Natural killer cell treated with Interleukin-12 subunit alpha and Interleukin-12 subunit beta and Interleukin-15 and Interleukin-18, amount 100 ng/mL, for 72 hours (primary cell): ENCODE data around the gene GRM7. TPM values are rescaled to one million over a fixed set of nuclear protein-coding genes. Genes with fewer than 3 reads are reported as not detected.

Experiments
- ATAC-seq, 2 donors: fragments of 150-1000 bp; cut with Tn5 transposase in 1 of 2; sonication (Bioruptor Pico), chemical (Tn5 transposase) in 1 of 2; 2 replicates each; pipeline ENCODE4 v1.10.0; 2021
- DNase-seq: peaks from one replicate; pipeline ENCODE4 v3.0.0; 2022; ENCODE audit warnings: low spot score
- H3K27ac Mint-ChIP-seq, 2 donors: 1 replicate in 1 of 2; 2 replicates in 1 of 2; pipeline ENCODE4 v1.8.0; 2022; ENCODE audit warnings: mixed read lengths in 2 of 2, mild to moderate bottlenecking in 1 of 2, moderate library complexity in 1 of 2
- H3K27me3 Mint-ChIP-seq, 2 donors: 1 replicate in 1 of 2; 2 replicates in 1 of 2; pipeline ENCODE4 v1.8.0; 2022; ENCODE audit warnings: mixed read lengths in 2 of 2
- H3K36me3 Mint-ChIP-seq: one replicate; pipeline ENCODE4 v1.8.0; 2022; ENCODE audit warnings: mixed read lengths
- H3K4me1 Mint-ChIP-seq, 2 donors: 1 replicate in 1 of 2; 2 replicates in 1 of 2; pipeline ENCODE4 v1.8.0; 2022; ENCODE audit warnings: low read depth in 2 of 2, mixed read lengths in 2 of 2, mild to moderate bottlenecking in 1 of 2
- H3K4me3 Mint-ChIP-seq: one replicate; pipeline ENCODE4 v1.8.0; 2022; ENCODE audit warnings: mixed read lengths
- H3K9me3 Mint-ChIP-seq: 2 replicates; pipeline ENCODE4 v1.8.0; 2022; ENCODE audit warnings: mixed read lengths
- total RNA-seq, 2 donors: library from RNA; stranded (reverse); gene quantifications; one replicate each; pipeline ENCODE4 v1.2.3, GENCODE V29; 2022

GRM7 gene
- total RNA-seq, 2 donors from 2014 or later: not detected

DNA sequence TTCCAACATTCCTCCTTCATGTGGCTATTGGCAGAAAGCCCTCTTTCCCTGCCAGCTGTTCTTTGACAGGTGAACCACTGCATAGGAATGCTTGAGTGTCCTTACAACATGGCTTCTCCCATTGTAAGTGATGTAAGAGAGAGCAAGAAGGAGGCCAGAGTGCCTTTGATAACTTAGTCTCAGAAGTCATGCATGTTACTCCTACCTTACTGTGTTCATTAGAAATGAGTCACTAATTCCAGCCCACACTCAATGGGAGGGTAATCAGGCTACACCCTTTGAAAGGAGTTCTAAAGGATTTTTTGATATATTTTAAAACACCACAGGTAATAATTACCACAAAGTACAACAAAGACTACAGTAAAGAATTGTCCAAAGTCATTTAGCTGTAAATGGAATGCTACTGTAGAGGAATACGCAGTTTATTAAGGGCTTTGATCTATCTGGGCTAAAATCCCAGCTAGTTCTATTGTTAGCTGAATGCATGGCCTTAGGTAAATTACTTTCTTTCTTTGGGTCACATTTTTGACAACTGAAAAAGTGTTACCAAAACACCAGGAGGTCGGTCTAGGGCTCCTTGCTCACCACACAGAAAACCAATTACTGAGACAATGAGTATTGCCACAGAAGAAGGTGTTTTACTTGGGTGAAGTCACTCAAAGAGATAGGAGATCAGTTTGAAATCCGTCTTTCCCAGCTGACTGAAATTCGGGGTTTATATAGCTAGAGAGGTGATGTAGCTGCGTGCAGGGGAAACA, 154.9 kb downstream of the GRM7 start:
- Mint-ChIP-seq H3K4me1 (no peaks in the 10 kb centered on the region), H3K9me3 (peaks cover 6% of the 10 kb centered on the region), H3K36me3 (no peaks in the 10 kb centered on the region), H3K27me3 (no peaks in the 10 kb centered on the region), H3K4me3 (no peak overlapping the region), H3K27ac (no peak overlapping the region)
- DNase-seq (no peak), ATAC-seq (no peak)

DNA sequence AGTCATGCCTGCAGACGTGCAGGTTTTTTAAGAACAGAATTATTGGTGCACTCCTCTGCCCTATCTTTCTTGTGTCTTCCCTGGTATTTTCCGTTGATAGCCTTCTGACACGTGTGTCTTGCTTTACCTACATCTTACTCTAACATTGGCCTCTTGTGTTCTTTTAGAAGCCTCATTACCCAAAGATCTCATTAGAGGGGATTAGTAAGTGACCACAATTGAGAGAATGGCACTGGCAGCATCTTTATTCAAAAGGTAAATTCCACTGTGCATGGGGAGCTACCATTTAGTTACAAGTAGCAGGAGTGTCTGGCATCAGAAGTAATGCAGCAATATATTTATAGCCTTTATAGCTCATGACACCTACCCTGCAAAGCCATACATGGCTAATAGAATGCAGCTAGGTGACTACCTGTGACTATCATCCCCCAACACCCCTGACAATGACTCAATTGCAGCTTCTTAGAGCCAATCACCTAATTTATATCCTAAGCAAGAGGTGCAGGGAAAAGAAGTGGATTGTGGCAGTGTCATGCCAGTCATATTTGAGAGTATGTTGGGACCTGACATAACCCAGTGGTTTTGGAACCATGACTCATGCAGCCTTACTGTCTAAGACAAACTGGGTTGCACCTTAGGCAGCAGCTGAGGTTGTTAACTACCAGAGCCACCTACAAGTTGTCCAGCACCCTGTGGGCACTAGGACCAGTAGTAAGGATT, 164.8 kb downstream of the GRM7 start:
- no peak for ATAC-seq
- no peak overlapping the region for H3K4me3 Mint-ChIP-seq
- no peak for DNase-seq
- H3K27me3 Mint-ChIP-seq: no peaks in the 10 kb centered on the region
- H3K4me1 Mint-ChIP-seq: no peaks in the 10 kb centered on the region
- no peak overlapping the region for H3K27ac Mint-ChIP-seq
- peaks cover 7% of the 10 kb centered on the region for H3K9me3 Mint-ChIP-seq
- H3K36me3 Mint-ChIP-seq: no peaks in the 10 kb centered on the region

DNA sequence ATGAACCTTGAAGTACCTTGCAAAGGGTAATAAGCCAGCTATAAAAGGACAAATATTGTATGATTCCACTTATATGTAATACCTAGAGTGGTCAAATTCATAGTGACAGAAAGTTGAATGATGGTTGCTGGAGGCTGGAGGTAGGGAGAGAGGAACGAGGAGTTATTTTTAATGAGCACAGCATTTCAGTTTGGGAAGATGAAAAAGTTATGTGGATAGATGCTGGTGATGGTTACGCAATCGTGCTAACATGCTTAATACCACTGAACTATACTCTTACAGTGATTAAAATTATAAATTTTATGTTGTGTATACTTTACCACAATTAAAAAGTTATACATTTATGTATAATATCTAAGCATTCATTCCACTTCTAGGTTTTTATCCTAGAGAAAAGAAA, 168.6 kb downstream of the GRM7 start:
- no peak overlapping the region for H3K4me3 Mint-ChIP-seq
- H3K4me1 Mint-ChIP-seq: no peaks in the 10 kb centered on the region
- no peak for DNase-seq
- no peaks in the 10 kb centered on the region for H3K27me3 Mint-ChIP-seq
- peaks cover 7% of the 10 kb centered on the region for H3K9me3 Mint-ChIP-seq
- no peaks in the 10 kb centered on the region for H3K36me3 Mint-ChIP-seq
- ATAC-seq: no peak
- no peak overlapping the region for H3K27ac Mint-ChIP-seq

DNA sequence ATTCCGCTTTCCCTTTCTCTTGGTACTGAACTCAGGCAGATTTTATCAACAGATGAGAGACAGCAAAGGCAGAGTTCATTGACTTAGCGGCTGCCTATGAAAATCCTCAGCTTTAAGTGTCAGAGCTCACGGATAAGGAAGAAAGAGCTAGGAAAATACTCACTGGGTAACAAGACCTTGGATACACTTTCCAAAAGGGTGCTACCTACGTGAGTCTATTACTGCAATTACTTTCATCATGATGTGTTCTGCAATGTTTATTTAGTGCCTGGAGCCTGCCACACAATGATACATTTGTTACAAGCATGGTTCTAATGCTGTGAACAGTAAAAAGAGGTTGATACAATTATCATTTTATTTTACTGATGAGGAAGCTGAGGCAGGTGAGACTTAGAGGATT, 177.5 kb downstream of the GRM7 start:
- Mint-ChIP-seq H3K27ac (no peak overlapping the region), H3K4me3 (no peak overlapping the region), H3K4me1 (no peaks in the 10 kb centered on the region), H3K36me3 (no peaks in the 10 kb centered on the region), H3K9me3 (no peaks in the 10 kb centered on the region), H3K27me3 (no peaks in the 10 kb centered on the region)
- DNase-seq: no peak
- ATAC-seq: no peak

DNA sequence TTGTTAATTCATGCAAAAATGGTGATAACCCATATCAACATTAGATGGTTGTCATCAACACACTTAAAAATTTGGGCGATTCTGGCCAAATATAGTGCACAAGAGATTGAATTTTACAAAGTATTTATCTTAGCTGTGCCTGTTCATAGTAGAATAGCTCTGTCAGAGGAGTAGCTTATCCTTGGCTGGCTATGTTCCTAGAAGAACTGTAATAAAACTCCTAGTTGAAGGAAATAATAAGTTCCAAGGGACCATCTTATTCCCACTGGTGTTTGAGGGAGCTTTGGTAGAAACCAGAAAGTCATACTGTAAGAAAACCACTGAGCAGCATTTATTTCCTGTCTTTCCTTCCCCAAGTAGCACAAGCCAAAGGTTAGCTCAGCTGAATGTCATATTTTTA, 201.8 kb downstream of the GRM7 start:
- peaks cover 7% of the 10 kb centered on the region for H3K36me3 Mint-ChIP-seq
- H3K4me1 Mint-ChIP-seq: no peaks in the 10 kb centered on the region
- no peak overlapping the region for H3K4me3 Mint-ChIP-seq
- peaks cover 20% of the 10 kb centered on the region for H3K9me3 Mint-ChIP-seq
- no peak overlapping the region for H3K27ac Mint-ChIP-seq
- no peak for DNase-seq
- no peaks in the 10 kb centered on the region for H3K27me3 Mint-ChIP-seq
- no peak for ATAC-seq

DNA sequence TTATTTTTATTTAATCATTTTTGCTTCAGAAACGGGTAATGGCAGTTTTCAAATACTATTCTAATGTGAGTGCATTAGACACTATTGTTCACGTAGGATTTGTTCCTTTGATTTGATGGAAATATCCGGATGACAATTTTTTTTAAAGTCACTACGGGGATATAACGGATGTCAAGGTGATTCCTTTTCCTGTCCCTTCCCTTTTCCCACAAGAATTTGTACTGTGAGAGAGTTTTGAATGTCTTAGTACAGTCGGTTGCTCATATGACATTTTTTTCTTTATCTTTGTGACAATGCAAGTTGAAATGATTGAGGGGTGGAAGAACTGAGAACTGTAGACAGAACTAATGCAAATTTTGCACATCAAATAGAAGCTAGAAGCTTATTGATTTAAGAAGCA, 209.5 kb downstream of the GRM7 start:
- ATAC-seq (no peak), DNase-seq (no peak)
- Mint-ChIP-seq H3K9me3 (peaks cover 7% of the 10 kb centered on the region), H3K4me1 (no peaks in the 10 kb centered on the region), H3K36me3 (peaks cover 7% of the 10 kb centered on the region), H3K27me3 (peaks cover 0 to 2% of the 10 kb centered on the region in 2 donors), H3K27ac (no peak overlapping the region), H3K4me3 (no peak overlapping the region)

DNA sequence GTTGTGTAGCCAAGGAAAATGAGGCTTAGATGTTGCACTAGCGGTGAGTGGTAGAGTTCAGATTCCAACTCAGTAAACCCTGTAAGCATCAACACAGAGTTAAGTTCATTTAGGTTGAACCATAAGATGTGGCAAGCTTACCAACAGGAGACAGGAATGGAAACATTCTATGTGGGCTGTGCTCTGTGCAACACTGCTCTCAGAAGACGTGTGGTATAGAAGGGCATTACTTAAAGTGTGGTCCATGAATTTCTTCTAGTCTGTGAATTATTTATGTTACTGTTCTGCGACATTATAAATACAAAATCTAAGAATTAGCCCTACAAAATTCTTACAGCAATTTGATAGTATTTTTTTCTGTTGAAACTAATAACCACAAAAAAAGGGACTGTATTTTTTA, 213.3 kb downstream of the GRM7 start:
- Mint-ChIP-seq H3K27me3 (peaks cover 0 to 2% of the 10 kb centered on the region in 2 donors), H3K4me3 (no peak overlapping the region), H3K9me3 (peaks cover 7% of the 10 kb centered on the region)

DNA sequence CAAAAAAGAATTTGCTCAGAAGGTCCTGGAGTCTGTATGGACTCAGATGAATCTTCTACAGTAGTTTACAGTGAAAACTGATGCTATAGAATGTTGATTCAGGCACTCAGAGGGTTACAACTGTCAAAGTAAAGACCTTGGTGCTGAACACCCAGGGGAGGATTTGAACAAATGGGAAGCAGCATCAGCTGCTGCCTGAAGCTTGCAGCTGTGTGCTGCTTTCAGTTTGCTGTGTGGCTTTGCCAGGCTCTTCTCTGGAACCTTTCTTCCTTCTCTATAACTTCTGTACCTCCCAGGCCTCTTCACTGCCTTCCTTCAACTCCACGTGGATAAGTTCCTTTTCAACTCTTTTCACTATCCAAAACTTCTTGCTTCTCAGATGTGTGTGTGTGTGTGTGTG, 214.2 kb downstream of the GRM7 start:
- ATAC-seq (no peak), DNase-seq (no peak)
- Mint-ChIP-seq H3K4me1 (no peaks in the 10 kb centered on the region), H3K27me3 (peaks cover 0 to 2% of the 10 kb centered on the region in 2 donors), H3K27ac (no peak overlapping the region), H3K9me3 (peaks cover 4% of the 10 kb centered on the region), H3K36me3 (no peaks in the 10 kb centered on the region), H3K4me3 (no peak overlapping the region)

More for the DNA sequence above, 213.3 kb downstream of the GRM7 start:
- Mint-ChIP-seq H3K27ac (no peak overlapping the region), H3K4me1 (no peaks in the 10 kb centered on the region), H3K36me3 (no peaks in the 10 kb centered on the region)
- ATAC-seq (no peak), DNase-seq (no peak)

DNA sequence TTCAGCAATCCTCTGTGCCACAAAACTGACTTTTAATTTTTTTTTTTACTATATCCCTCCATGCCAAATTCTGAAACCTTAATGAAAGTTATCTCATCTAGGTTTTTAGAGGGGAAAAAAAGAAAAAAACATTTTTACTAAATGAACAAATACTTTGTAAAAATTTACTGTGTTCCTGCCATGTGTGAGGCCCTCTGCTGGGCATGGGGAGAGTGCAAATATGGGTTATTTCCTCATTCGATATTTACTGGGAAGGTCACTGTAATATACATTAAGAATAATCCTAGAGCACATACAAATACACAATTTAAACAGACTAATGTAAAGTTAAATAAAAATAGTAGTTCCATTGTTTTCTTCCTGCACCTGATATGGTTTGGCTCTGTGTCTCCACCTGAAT, 215.0 kb downstream of the GRM7 start:
- Mint-ChIP-seq H3K4me3 (no peak overlapping the region), H3K27ac (no peak overlapping the region), H3K4me1 (no peaks in the 10 kb centered on the region), H3K27me3 (peaks cover 0 to 2% of the 10 kb centered on the region in 2 donors), H3K9me3 (peaks cover 4% of the 10 kb centered on the region), H3K36me3 (no peaks in the 10 kb centered on the region)
- ATAC-seq (no peak), DNase-seq (no peak)

DNA sequence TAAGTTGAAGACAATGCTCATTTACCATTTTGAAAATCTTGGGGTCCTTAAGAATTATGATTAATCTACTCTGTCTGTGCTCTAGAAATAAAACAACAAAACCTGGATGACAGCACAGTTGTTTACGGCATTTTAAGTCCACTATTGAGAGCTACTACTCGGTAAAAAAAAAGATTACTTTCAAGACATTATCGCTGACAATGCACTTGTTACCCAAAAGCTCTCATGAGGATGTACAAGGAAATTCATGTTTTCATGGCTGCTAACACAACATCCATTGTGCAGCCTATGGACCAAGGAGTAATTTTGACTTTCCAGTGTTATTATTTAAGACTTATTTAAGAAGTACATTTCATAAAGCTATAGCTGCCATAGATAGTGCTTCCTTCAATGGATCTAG, 221.3 kb downstream of the GRM7 start:
- DNase-seq (no peak), ATAC-seq (no peak)

DNA sequence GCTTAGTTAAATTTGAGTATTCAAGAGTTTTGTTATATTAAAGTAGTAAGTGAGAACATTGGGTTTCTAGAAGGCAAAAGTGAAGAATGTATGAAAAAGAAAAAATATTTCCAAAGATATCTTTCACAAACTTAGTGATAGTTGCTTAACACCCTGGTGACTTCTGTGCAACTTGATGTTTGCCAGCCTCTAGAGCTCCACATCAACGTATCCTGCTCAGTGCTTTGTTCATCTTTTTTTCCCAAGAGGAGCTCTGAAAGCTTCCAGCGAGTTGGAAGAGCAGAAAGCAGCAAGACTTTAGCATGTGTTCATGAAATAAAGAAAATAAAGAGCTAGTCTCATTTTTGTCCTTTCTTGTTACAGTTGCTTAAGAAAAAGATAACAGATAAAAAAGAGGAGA, 225.5 kb downstream of the GRM7 start:
- ATAC-seq (no peak), DNase-seq (no peak)
- H3K27me3 Mint-ChIP-seq: no peaks in the 10 kb centered on the region
- no peaks in the 10 kb centered on the region for H3K36me3 Mint-ChIP-seq
- no peaks in the 10 kb centered on the region for H3K4me1 Mint-ChIP-seq
- no peak overlapping the region for H3K27ac Mint-ChIP-seq
- peaks cover 3% of the 10 kb centered on the region for H3K9me3 Mint-ChIP-seq
- H3K4me3 Mint-ChIP-seq: no peak overlapping the region

More for the DNA sequence above, 221.3 kb downstream of the GRM7 start:
- Mint-ChIP-seq H3K4me1 (no peaks in the 10 kb centered on the region), H3K36me3 (no peaks in the 10 kb centered on the region), H3K4me3 (no peak overlapping the region), H3K9me3 (peaks cover 3% of the 10 kb centered on the region), H3K27me3 (no peaks in the 10 kb centered on the region), H3K27ac (no peak overlapping the region)

DNA sequence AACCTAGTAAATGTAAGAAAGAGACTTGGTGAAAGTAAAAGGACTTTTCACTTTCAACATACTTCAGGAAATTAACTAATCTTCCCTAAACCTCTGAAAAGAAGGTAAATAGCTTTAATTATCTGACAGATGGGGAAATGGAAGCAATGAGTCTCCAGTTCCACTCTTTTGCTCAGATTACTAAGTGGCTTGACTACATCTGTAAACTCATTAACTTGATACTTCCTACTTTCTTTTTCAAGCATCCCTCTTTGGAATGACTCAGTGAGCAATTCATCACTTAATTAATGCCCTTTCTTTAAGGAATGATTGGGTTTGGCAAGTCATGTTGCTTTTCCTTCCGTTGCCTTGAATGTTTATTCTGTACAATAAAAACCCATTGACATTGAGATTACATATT, 234.2 kb downstream of the GRM7 start:
- Mint-ChIP-seq H3K9me3 (peaks cover 3% of the 10 kb centered on the region), H3K27ac (no peak overlapping the region)
- no peak for ATAC-seq

DNA sequence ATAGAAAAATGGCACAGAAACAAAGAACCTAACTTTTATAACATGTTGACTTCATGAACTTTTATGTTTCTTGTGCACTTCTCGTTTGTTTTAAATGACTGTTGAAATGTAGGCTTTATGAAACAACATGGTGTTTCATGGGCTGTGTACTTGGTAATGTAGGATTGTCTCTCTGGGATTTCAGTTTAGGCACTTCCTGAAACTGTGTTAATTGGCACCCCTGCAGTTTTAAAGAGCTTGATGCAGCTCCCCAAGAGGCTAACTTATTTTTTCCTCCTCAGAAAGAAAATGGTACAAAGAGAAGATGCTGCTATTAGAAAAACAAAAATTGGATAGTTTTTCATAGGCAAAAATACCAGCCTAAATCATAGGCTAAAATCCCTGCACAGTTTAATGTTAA, 239.2 kb downstream of the GRM7 start:
- Mint-ChIP-seq H3K4me3 (no peak overlapping the region), H3K9me3 (peaks cover 9% of the 10 kb centered on the region), H3K4me1 (no peaks in the 10 kb centered on the region), H3K27ac (no peak overlapping the region), H3K27me3 (no peaks in the 10 kb centered on the region), H3K36me3 (no peaks in the 10 kb centered on the region)
- ATAC-seq: no peak
- DNase-seq: no peak

More for the DNA sequence above, 234.2 kb downstream of the GRM7 start:
- no peaks in the 10 kb centered on the region for H3K4me1 Mint-ChIP-seq
- H3K27me3 Mint-ChIP-seq: no peaks in the 10 kb centered on the region
- H3K4me3 Mint-ChIP-seq: no peak overlapping the region
- DNase-seq: no peak
- no peaks in the 10 kb centered on the region for H3K36me3 Mint-ChIP-seq

DNA sequence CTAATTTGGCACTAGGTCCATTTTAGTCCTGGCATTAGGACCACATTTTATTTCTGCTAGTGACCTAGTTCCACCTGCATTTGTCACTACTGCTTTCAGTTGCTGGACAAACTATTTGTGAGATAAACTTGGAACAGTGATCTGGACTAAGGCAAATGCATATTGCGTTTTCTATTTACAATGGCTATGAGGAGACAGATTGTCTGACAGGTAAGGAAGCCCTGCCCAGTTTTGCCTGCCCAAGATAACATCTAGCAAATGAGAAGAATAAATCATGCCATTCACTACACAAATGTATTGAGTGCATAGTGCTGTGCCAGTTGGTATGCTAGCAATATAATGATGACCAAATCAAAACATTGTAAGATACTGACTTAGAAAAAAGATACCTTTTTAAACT, 245.7 kb downstream of the GRM7 start:
- Mint-ChIP-seq H3K27me3 (no peaks in the 10 kb centered on the region), H3K27ac (no peak overlapping the region), H3K9me3 (peaks cover 13% of the 10 kb centered on the region), H3K4me3 (no peak overlapping the region), H3K36me3 (no peaks in the 10 kb centered on the region), H3K4me1 (no peaks in the 10 kb centered on the region)
- ATAC-seq: no peak
- no peak for DNase-seq
